K562 (cell line): ENCODE measurements around the gene SPDYE3. TPM values are rescaled to one million over a fixed set of nuclear protein-coding genes. Genes with fewer than 3 reads are reported as not detected.
"Not testable (repeated sequence)": the region's sequence is repeated elsewhere in the genome, so short reads cannot be mapped to it uniquely, and the experiment has no call there.

Experiments used
- ATAC-seq: fragments of 200-7000 bp; cut with Tn5 transposase; 3 replicates; pipeline ENCODE4 v1.9.1; 2020; ENCODE audit warnings: moderate library complexity
- BruUV-seq: library from RNA; stranded (reverse); fragments of 400-500 nt; replicated peaks from 2 replicates; lab custom pipeline; 2021; lab: Mats Ljungman, UMichigan
- CTCF ChIA-PET: fragments of 300-600 bp; formaldehyde crosslinking; extraction: SDS; loops from one replicate; lab custom pipeline; 2021; ENCODE audit warnings: low intra/inter-chr PET ratio; lab: Yijun Ruan, JAX
- POLR2A ChIA-PET: fragments of 300-600, 350-650 bp; sonication (Branson Sonifier 250); formaldehyde crosslinking; extraction: SDS; loops from one replicate; lab custom pipeline; 2021; ENCODE audit warnings: antibody characterized with exemption, inconsistent platforms; lab: Yijun Ruan, JAX
- DNase-seq, 4 experiments: peaks; one replicate each; pipeline versions ENCODE4 v3.0.0 to v3.0.0-alpha.2; 2011 to 2018; ENCODE audit warnings: low spot score in 3 of 4, mixed read lengths in 3 of 4; ENCODE audit errors: extremely low read depth in 1 of 4
- FAIRE-seq: peaks from 2 replicates; lab custom pipeline; 2011; peaks lifted over from hg19 to GRCh38; lab: Jason Lieb, UNC
- H2AFZ ChIP-seq: 2 replicates; pipeline ENCODE4 v1.6.0; 2011; ENCODE audit warnings: low read depth, low read length, control low read depth, inconsistent platforms
- H3K27ac ChIP-seq: fragments of 200-600 bp; 3 replicates; pipeline ENCODE4 v1.8.0; 2011; ENCODE audit warnings: low read depth, mild to moderate bottlenecking, control low read depth, inconsistent platforms, low read length, moderate library complexity, mixed read lengths; ENCODE audit errors: extremely low read depth
- H3K27me3 ChIP-seq, 2 experiments: fragments of 300-600 bp in 1 of 2; 2 replicates in 1 of 2; 3 replicates in 1 of 2; pipeline versions ENCODE4 v1.6.0 to v1.8.0; 2011; ENCODE audit warnings: inconsistent platforms in 2 of 2, low read length in 2 of 2, mild to moderate bottlenecking in 1 of 2, mixed read lengths in 1 of 2, moderate library complexity in 1 of 2; ENCODE audit not compliant: control insufficient read depth in 2 of 2, insufficient read depth in 2 of 2
- H3K36me3 ChIP-seq: fragments of 300-600 bp; 3 replicates; pipeline ENCODE4 v1.8.0; 2011; ENCODE audit warnings: mild to moderate bottlenecking, low read length, inconsistent platforms; ENCODE audit not compliant: control insufficient read depth, insufficient read depth
- H3K4me1 ChIP-seq, 2 experiments: fragments of 200-600 bp in 1 of 2; replicated peaks in 1 of 2; 2 replicates in 1 of 2; 3 replicates in 1 of 2; pipeline versions ENCODE4 v1.5.1 to v1.8.0; 2011; ENCODE audit warnings: inconsistent platforms in 2 of 2, low read length in 2 of 2, mild to moderate bottlenecking in 1 of 2, mixed read lengths in 1 of 2, moderate library complexity in 1 of 2; ENCODE audit not compliant: control insufficient read depth in 2 of 2, insufficient read depth in 2 of 2
- H3K4me2 ChIP-seq: 2 replicates; pipeline ENCODE4 v1.6.1; 2011; ENCODE audit warnings: low read length, control low read depth, inconsistent platforms, mixed read lengths; ENCODE audit not compliant: insufficient read depth
- H3K4me3 ChIP-seq: fragments of 200-600 bp; sonication (generic), shearing (Covaris generic); 2 replicates; pipeline ENCODE4 v1.5.1; 2016; ENCODE audit warnings: control low read depth, inconsistent platforms
- H3K79me2 ChIP-seq: fragments of 200-600 bp; 3 replicates; pipeline ENCODE4 v1.8.0; 2011; ENCODE audit warnings: low read length, inconsistent platforms; ENCODE audit not compliant: control insufficient read depth, insufficient read depth
- H3K9ac ChIP-seq, 2 experiments: 2 replicates each; pipeline versions ENCODE4 v1.6.0 to v1.6.1; 2011; ENCODE audit warnings: low read depth in 2 of 2, low read length in 2 of 2, control low read depth in 1 of 2, inconsistent platforms in 1 of 2, mild to moderate bottlenecking in 1 of 2, mixed read lengths in 1 of 2; ENCODE audit not compliant: insufficient read depth in 1 of 2
- H3K9me1 ChIP-seq: one replicate; pipeline ENCODE4 v1.6.0; 2011; ENCODE audit warnings: inconsistent platforms, mild to moderate bottlenecking, low read length, moderate library complexity; ENCODE audit not compliant: control insufficient read depth, insufficient read depth
- H3K9me3 ChIP-seq: replicated peaks from 2 replicates; pipeline ENCODE4 v1.5.1; 2011; ENCODE audit warnings: low read depth, low read length, inconsistent platforms; ENCODE audit not compliant: control insufficient read depth, insufficient read depth
- H4K20me1 ChIP-seq: replicated peaks from 2 replicates; pipeline ENCODE4 v1.6.1; 2011; ENCODE audit warnings: low read length, inconsistent platforms, mixed read lengths; ENCODE audit not compliant: control insufficient read depth, insufficient read depth
- ESRRA ChIP-seq: fragments of 450-650 bp; IDR thresholded peaks from 2 replicates; pipeline ENCODE4 v1.6.1; 2014; ENCODE audit warnings: low read depth, mild to moderate bottlenecking, moderate library complexity, borderline replicate concordance
- HDAC2 ChIP-seq: fragments of 450-650 bp; IDR thresholded peaks from 2 replicates; pipeline ENCODE4 v1.6.1; 2016; ENCODE audit warnings: mild to moderate bottlenecking
- JUNB ChIP-seq: fragments of 450-650 bp; formaldehyde crosslinking; conservative IDR thresholded peaks from 2 replicates; pipeline ENCODE4 v1.4.0; 2020; ENCODE audit warnings: mild to moderate bottlenecking
- SMARCC2 ChIP-seq: fragments of 450-650 bp; IDR thresholded peaks from 2 replicates; pipeline ENCODE4 v1.6.1; 2017; ENCODE audit warnings: antibody characterized with exemption, moderate library complexity, mild to moderate bottlenecking, low read depth
- SP1 ChIP-seq: sonication (generic); formaldehyde crosslinking; IDR thresholded peaks from 2 replicates; pipeline ENCODE4 v1.8.1; 2022; ENCODE audit warnings: mild to moderate bottlenecking, missing genetic modification reagents
- SUPT5H ChIP-seq: fragments of 450-650 bp; IDR thresholded peaks from 2 replicates; pipeline ENCODE4 v1.6.1; 2016
- TAL1 ChIP-seq: fragments of 450-650 bp; IDR thresholded peaks from 2 replicates; pipeline ENCODE4 v1.6.1; 2016; ENCODE audit warnings: mild to moderate bottlenecking
- WGBS: fragments of 100-300 bp; shearing (Covaris generic); methylation state at CpG from one replicate; pipeline ENCODE4 v1.1.6; 2016; ENCODE audit warnings: low coverage, mixed read lengths; ENCODE audit not compliant: insufficient coverage; ENCODE audit errors: missing lambda C conversion rate; 5-methylcytosine and 5-hydroxymethylcytosine counted together
- in situ Hi-C: fragments of 300-500 bp; cut with MboI; formaldehyde crosslinking; loops from 4 replicates; pipeline ENCODE4 v1.15.0; 2018; ENCODE audit warnings: inconsistent platforms, mixed read lengths
- intact Hi-C: fragments of 100-400 bp; cut with micrococcal nuclease; formaldehyde crosslinking; loops from 2 replicates; pipeline ENCODE4 v1.14.2; 2022
- polyA plus RNA-seq, 8 experiments: library from polyadenylated mRNA; depleted of rRNA in 4 of 8; stranded (reverse) in 5 of 8; unstranded in 3 of 8; fragments of >200 nt; fragmentation: Nextera tagmentation in 2 of 8; fragmentation: Illumina TruSeq in 1 of 8; extraction: Ambion mirVana in 2 of 8; extraction: Trizol in 1 of 8; gene quantifications; 2 replicates each; pipeline versions ENCODE4 v1.2.1 to v1.2.3, GENCODE V29; 2011 to 2014; ENCODE audit warnings: inconsistent platforms in 1 of 8, missing spikeins in 1 of 8
- total RNA-seq, 7 experiments: library from RNA; depleted of rRNA in 6 of 7; stranded (reverse); fragments of >200 nt in 6 of 7; fragmentation: Illumina TruSeq in 2 of 7; extraction: Trizol in 2 of 7; gene quantifications; 2 replicates each; pipeline versions ENCODE4 v1.2.1 to v1.2.3, GENCODE V29; 2011 to 2021; ENCODE audit warnings: low replicate concordance in 1 of 7
- TF ChIP-seq, protein P1 (sequence below), 2 experiments: fragments of 450-650 bp in 1 of 2; sonication (generic) in 1 of 2; formaldehyde crosslinking in 1 of 2; IDR thresholded peaks in 1 of 2; conservative IDR thresholded peaks in 1 of 2; 2 replicates each; pipeline versions ENCODE4 v1.6.1 to v1.8.1; 2016 to 2023; ENCODE audit warnings: mild to moderate bottlenecking in 2 of 2, moderate library complexity in 2 of 2, inconsistent platforms in 1 of 2, missing genetic modification reagents in 1 of 2
- TF ChIP-seq, protein P2 (sequence below): fragments of 450-650 bp; formaldehyde crosslinking; IDR thresholded peaks from 2 replicates; pipeline ENCODE4 v1.4.0; 2022; ENCODE audit warnings: missing genetic modification characterization
- TF ChIP-seq, protein P3 (sequence below), 2 experiments: IDR thresholded peaks in 1 of 2; conservative IDR thresholded peaks in 1 of 2; 2 replicates each; pipeline ENCODE4 v1.6.1; 2016; ENCODE audit warnings: low read depth in 2 of 2, mild to moderate bottlenecking in 1 of 2, missing compliant biosample characterization in 1 of 2, missing genetic modification characterization in 1 of 2, moderate library complexity in 1 of 2

Gene SPDYE3
- total and polyA plus RNA-seq, 9 of the 15 experiments (the other 6 are each of a cell fraction or from before 2014, with no cell fraction given), result 0.04 to 3.3 (median 1.2) TPM; not detected in 6

DNA sequence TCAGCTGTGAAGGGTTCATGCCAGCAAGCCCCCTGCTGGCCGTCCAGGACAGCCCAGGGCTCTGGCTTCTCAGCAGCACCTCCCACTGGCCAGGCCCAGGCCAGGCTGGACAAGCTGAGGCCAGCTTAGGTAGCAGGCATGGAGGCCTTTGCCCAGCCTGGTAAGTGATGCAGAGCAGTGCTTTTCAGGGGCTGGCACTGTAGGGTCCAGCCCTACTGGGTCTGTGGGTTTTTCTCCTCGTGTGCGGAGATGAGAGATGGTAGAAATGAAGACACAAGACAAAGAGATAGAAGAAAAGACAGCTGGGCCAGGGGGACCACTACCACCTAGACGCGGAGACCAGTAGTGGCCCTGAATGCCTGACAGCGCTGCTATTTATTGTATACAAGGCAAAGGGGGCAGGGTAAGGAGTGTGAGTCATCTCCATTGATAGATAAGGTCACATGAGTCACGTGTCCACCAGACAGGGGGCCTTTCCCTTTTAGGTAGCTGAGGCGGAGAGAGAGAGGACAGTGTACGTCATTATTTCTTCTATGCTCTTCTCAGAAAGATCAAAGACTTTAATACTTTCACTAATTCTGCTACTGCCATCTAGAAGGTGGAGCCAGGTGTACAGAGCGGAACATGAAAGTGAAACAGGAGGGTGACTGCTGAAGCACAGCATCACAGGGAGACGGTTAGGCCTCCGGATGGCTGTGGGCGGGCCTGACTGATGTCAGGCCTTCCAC, 37.2 kb downstream of the SPDYE3 start:
- DNase-seq, result peak in 1 of 4 experiments; percentile 93
- BruUV-seq, H3K4me3 ChIP-seq, H3K4me1 ChIP-seq, H3K9me3 ChIP-seq, H3K27me3 ChIP-seq, H3K9me1 ChIP-seq, H4K20me1 ChIP-seq: not testable (repeated sequence)
- Histone ChIP-seq H3K79me2 (peaks cover 38% of the 10 kb centered on the region), H3K9ac (peak overlapping the region; percentile 51 to 67; a peak in 2 of 4 replicates), H3K36me3 (peaks cover 82% of the 10 kb centered on the region), H3K4me2 (peak overlapping the region; percentile 71), H3K27ac (peak overlapping the region; percentile 92; the same call in 2 of the 3 replicates), H2AFZ (0 out of 2 replicates have a peak overlapping the region, but pooled peaks have one; percentile 10)
- ChIA-PET POLR2A (interaction anchor here (0.6 to 1.8 kb wide), 8 partner anchors 8 to 285 kb away, joined by 3 to 7 read pairs (median 4); no protein-coding TSS in a partner anchor), CTCF (interaction anchor here (1.5 kb wide), 1 partner anchor 212 kb away, joined by 3 read pairs; no protein-coding TSS in a partner anchor)
- FAIRE-seq, result peak; percentile 89
- in situ Hi-C loops, result loop anchor here (5.0 kb wide), 2 partner anchors 127 to 212 kb away; partner anchors contain the start of gene PVRIG
- 1% methylated on average over 9 of the region's 13 CpGs for WGBS
- ATAC-seq, result peak; percentile 99
- intact Hi-C loops, result loop anchor here (1.0 kb wide), 1 partner anchor 212 kb away; no protein-coding TSS in a partner anchor
- TF ChIP-seq, protein P1, sequence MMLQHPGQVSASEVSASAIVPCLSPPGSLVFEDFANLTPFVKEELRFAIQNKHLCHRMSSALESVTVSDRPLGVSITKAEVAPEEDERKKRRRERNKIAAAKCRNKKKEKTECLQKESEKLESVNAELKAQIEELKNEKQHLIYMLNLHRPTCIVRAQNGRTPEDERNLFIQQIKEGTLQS (IDR thresholded peaks at IDR 0.05), result peak; percentile 99
- TF ChIP-seq, protein P1 (CRISPR knock-in tag; conservative IDR thresholded peaks at IDR 0.05), result peak; percentile 97
- TF ChIP-seq, protein P2, sequence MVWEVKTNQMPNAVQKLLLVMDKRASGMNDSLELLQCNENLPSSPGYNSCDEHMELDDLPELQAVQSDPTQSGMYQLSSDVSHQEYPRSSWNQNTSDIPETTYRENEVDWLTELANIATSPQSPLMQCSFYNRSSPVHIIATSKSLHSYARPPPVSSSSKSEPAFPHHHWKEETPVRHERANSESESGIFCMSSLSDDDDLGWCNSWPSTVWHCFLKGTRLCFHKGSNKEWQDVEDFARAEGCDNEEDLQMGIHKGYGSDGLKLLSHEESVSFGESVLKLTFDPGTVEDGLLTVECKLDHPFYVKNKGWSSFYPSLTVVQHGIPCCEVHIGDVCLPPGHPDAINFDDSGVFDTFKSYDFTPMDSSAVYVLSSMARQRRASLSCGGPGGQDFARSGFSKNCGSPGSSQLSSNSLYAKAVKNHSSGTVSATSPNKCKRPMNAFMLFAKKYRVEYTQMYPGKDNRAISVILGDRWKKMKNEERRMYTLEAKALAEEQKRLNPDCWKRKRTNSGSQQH (CRISPR knock-in tag), result peak; percentile 74; the same call in 1 of the 2 replicates
- peak; percentile 74; the same call in 1 of the 2 replicates for TF ChIP-seq HDAC2
- 0 out of 2 replicates have a peak, but pooled peaks have one; percentile 21 for TF ChIP-seq TAL1
- peak; percentile 97 for TF ChIP-seq JUNB
- TF ChIP-seq, protein P3, sequence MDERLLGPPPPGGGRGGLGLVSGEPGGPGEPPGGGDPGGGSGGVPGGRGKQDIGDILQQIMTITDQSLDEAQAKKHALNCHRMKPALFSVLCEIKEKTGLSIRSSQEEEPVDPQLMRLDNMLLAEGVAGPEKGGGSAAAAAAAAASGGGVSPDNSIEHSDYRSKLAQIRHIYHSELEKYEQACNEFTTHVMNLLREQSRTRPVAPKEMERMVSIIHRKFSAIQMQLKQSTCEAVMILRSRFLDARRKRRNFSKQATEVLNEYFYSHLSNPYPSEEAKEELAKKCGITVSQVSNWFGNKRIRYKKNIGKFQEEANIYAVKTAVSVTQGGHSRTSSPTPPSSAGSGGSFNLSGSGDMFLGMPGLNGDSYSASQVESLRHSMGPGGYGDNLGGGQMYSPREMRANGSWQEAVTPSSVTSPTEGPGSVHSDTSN (CRISPR knock-in tag; IDR thresholded peaks at IDR 0.05; ENCODE audit: low read depth), result not testable (repeated sequence)
- TF ChIP-seq, protein P3 (tag; conservative IDR thresholded peaks at IDR 0.05; ENCODE audit: low read depth), result peak; percentile 35; the same call in 1 of the 2 replicates
- TF ChIP-seq SP1, result peak; percentile 65; the same call in 1 of the 2 replicates
- TF ChIP-seq ESRRA, result peak; percentile 40; the same call in 1 of the 2 replicates
- peak; percentile 91 for TF ChIP-seq SMARCC2
- TF ChIP-seq SUPT5H, result peak; percentile 43; the same call in 1 of the 2 replicates
